HG02884 (cell line): ENCODE results near the gene AEN.
A peak's percentile ranks its signal among the peaks of the same experiment; 100 is the strongest.
"Not testable (repeated sequence)": the region's sequence is repeated elsewhere in the genome, so short reads cannot be mapped to it uniquely, and the experiment has no call there.

Source experiments
- ATAC-seq: cut with Tn5 transposase; IDR thresholded peaks from one replicate; pipeline ENCODE4 v1.9.1; 2021; ENCODE audit warnings: mild to moderate bottlenecking, moderate library complexity; ENCODE audit not compliant: unreplicated experiment

Gene AEN

GRCh38 chr15:88630798-88631463 is 9.8 kb downstream of the AEN start:
- no peak for ATAC-seq

DNA sequence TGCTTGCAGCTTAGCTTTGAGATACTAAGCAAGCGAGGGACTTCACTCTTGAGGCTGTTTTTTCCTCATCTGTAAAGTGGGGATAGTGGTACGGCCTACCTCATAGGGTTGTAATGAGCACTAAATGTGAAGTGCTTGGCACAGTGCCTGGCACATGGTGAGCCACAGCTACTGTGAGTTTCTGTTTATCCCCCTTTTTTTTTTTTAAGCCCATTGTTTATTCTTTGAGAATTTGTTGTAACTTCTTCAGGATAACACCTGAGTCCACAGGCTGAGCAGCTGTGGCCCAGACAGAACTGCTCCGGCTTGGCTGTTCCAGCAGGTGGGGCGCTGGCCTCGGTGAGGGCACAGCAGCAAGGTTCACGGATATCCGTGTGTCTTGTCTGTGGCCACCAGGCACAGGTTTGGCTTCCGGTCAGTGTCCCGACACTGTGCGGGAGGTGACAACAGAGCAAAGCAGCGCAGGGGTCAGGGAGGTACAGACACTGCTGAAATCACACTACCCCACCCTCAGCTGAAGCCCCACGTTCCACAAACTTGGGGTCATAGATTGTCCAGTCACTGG is 10.4 kb downstream of the AEN start:
- no peak for ATAC-seq

GRCh38 chr15:88632797-88633196 is 11.7 kb downstream of the AEN start:
- ATAC-seq = not testable (repeated sequence)

- no peak for ATAC-seq
Observed at GRCh38 chr15:88634449-88634848, 13.3 kb downstream of the AEN start.

DNA sequence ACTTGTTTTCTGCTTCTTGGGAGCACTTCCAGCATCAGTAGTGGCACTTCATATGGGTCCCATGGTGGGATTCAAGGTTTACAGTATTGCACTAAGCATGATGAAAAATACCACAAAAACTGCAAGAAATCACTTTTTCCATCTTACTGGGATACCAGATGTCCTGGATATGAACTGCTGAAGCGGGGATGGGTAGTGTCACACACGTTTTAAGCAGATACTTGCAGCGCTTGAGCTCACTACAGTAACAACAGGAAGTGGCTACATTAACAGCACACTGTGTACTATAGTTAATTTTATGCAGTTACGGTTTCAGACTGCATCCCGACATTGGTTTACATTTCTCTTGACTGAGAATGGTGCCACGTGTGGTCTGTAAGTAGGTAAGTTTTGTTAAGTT is 14.2 kb downstream of the AEN start:
- peak; percentile 27 for ATAC-seq

DNA sequence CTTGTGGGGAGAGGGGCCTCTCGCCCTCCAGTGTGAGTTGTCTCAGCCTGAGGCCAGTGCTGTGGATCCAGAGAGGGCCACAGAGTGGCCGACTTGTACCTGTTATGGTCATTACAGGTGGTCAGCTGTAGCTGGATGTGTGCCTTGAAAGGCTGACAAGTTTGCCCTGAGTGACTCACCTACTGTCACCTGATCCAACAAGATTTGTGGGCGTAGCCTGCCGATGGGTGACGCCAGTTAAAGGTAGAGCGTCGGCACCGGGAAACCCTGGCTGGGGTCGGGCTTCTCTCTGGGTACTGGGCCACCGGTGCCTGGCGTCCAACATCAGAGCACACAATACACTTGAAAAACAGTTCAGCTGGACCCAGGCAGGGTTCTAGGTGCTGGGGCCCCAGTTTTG is 14.9 kb downstream of the AEN start:
- no peak for ATAC-seq

GRCh38 chr15:88636654-88637053 is 15.5 kb downstream of the AEN start:
- ATAC-seq = no peak

GRCh38 chr15:88637436-88637835 is 16.3 kb downstream of the AEN start:
- no peak for ATAC-seq

GRCh38 chr15:88637841-88638625 is 16.9 kb downstream of the AEN start:
- ATAC-seq = no peak

- ATAC-seq = peak; percentile 65
Observed at GRCh38 chr15:88638626-88639372, 17.7 kb downstream of the AEN start, which contains the start of gene ISG20. Gene ISG20, plus strand, starts transcription at chr15:88639016. Its CDS starts 351 bp downstream, at chr15:88639367.

- ATAC-seq = no peak
Observed at GRCh38 chr15:88641959-88642452, 20.9 kb downstream of the AEN start.

DNA sequence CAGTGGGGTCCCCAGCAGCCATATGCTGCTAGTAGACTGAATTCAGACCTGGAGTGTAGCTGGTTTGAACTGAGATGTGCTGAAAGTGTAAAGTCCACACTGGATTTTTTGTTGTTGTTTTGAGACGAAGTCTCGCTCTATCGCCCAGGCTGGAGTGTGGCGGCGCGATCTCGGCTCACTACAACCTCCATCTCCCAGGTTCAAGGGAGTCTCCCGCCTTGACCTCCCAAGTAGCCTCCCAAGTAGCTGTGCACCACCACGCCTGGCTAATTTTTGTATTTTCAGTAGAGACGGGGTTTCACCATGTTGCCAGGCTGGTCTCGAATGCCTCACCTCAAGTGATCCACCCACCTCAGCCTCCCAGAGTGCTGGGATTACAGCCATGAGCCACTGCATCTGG is 21.4 kb downstream of the AEN start:
- ATAC-seq = not testable (repeated sequence)

DNA sequence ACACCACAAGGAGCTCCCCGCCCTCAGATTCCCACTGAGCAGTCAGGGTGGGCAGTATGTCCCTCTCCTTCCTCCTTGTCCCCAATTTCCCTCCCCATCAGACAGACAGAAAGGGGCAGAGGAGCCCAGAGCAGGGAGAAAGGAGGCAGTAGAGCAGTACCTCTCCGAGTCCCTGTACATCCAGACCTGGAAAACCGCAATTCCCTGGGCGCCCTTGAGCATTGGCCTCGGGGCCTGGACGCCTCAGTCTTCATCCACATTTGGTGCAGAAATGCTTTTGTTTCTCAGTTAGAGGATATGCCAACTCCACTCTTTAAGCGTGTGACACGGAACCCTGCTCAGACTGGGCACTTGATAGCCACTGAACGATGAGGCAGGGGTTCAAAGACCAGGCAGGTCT is 23.6 kb downstream of the AEN start:
- no peak for ATAC-seq

DNA sequence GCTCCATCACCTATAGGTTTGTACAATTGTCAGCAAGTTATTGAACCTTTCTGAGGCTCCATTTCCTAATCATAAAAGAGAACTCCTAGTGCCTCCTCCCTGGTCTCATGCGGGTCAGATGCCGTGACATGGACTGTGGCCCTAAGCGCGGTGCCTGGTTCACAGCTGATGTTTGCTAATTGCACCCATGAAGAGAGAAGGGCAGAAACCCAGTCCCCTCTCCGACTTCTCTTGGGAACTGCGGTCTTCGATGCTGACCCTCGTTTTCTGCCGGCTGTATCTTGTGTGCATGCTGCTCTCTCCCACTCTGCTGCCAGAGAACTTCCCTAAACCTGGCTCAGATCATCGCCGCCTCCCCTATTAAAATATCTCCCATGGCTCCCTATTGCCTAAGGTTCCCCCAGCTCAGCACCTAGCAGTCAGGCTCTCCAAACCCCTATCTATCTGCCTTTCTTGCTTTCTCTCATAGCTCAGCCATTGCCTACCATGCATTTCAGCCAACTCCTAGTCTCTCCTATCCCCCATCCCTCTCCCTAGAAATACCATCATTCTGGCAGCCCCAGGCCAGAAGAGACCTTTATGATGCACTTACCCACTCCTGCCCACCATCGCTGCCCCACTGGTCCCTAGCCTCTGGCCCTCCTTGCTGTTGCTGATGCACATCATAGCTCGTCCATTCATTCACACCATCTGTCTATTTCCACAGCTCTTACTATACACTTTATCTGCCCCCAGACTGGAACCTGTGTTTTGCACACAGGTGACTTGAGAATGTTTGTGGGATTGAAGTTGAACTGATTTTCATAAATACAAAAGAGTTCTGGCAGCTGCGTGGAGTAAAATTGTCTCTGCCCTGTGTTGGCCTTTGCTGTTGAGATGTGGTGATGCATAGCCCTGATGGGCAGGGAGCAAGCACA is 24.3 kb downstream of the AEN start:
- no peak for ATAC-seq

GRCh38 chr15:88646088-88646405 is 24.9 kb downstream of the AEN start:
- no peak for ATAC-seq

GRCh38 chr15:88646951-88647350 is 25.8 kb downstream of the AEN start:
- ATAC-seq = no peak

DNA sequence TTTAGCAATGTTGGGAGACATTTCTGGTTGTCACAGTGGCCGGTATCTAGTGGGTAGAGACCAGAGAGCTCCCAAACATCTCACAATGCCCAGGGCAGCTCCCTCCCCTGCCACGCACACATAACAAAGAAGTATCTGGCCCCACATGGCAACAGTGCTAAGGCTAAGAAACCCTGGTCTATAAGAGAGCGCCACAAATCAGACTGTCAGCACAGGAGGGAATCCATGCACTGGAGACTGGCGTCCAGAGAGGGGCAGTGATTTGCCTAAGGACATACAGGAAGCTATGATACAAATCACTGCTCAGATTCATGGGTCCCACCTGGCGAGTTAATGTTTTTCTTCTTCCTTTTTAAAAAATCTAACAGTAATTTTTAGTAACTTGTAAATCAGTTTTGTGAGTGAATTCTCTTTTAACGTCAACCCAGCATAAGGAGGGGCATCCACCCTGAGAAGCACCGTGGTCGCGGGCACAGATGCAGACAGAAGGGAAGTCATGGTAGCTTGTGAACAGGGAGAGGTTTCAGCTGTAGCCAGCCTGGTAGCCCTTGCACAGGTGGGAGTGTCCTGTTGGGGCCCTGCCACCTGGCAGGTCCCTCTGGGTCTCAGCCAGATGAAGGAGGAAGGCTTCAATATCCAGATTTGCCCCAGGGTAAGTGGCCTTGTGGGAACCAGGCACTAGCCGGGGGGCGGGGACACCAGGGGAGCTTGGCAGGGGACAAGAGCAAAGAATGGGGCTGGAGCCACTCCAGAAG is 26.4 kb downstream of the AEN start:
- no peak for ATAC-seq

DNA sequence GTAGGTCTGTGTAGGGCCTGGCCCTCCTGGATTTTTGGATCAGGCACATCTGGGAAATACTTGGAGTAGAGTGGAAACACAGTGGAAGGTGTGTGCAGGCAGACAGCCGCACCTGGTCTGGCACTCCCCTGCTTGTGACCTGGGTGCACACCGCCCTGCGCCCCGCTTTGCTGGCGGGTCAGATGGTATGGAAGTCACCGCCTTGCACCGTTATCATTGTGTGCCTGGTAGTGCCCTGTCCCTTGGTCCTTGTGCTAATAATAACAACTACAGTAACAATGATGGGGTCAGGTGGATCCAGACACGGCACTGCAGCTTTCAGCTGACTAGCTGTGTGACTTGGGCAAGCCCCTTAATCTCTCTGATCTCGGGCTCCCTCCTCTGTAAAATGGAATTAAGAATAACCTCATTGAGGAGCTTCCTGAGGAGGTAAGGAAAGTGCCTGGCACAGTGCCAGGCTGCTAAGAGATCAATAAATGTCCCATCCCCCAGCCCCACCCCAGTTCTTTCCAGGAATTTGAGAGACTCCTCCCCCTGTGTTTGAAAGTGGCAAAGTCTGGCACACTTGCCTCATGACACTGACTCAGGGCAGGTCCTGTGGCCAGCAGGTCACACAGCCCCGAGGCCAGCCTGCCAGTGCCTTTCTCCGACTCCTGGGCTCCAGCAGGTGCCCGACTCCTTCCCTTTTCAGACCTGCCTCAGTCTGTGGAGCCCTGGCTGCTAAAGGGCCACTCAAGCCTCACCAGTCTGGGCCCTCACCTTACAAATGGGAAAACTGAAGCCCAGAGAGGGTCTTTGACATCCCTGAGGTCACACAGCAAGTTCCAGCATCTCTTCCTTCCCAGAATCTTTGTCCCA is 27.4 kb downstream of the AEN start:
- no peak for ATAC-seq

GRCh38 chr15:88649286-88649733 is 28.2 kb downstream of the AEN start:
- peak; percentile 78 for ATAC-seq
